BJ (cell line): ENCODE measurements around the gene ZNF264. TPM values are rescaled to one million over a fixed set of nuclear protein-coding genes. Genes with fewer than 3 reads are reported as not detected.
A peak's percentile ranks its signal among the peaks of the same experiment; 100 is the strongest.

Experiments
- CTCF ChIA-PET: fragments of 350-600 bp; formaldehyde crosslinking; extraction: SDS; loops from one replicate; lab custom pipeline; 2021; ENCODE audit warnings: antibody characterized with exemption, inconsistent platforms; lab: Yijun Ruan, JAX
- POLR2A ChIA-PET: fragments of 300-600 bp; sonication (Branson Sonifier 250); formaldehyde crosslinking; extraction: SDS; loops from one replicate; lab custom pipeline; 2021; ENCODE audit warnings: antibody characterized with exemption; lab: Charles Lee
- DNase-seq: peaks from one replicate; pipeline ENCODE4 v3.0.0-alpha.2; 2011; ENCODE audit warnings: low read depth
- H3K27me3 ChIP-seq: 2 replicates; pipeline ENCODE4 v1.6.0; 2011; ENCODE audit warnings: low read length; ENCODE audit not compliant: control insufficient read depth, insufficient read depth
- H3K36me3 ChIP-seq: 2 replicates; pipeline ENCODE4 v1.5.1; 2011; ENCODE audit warnings: low read length; ENCODE audit not compliant: control insufficient read depth, insufficient read depth
- H3K4me3 ChIP-seq: 2 replicates; pipeline ENCODE4 v1.5.1; 2011; ENCODE audit warnings: low read depth, mild to moderate bottlenecking, control low read depth, low read length
- CTCF ChIP-seq: IDR thresholded peaks from 2 replicates; pipeline ENCODE4 v1.5.1; 2011; ENCODE audit warnings: low read depth, mild to moderate bottlenecking, control low read depth, inconsistent platforms, low read length, moderate library complexity; ENCODE audit not compliant: insufficient read depth
- polyA plus RNA-seq: library from polyadenylated mRNA; depleted of rRNA; stranded (reverse); fragments of >200 nt; gene quantifications from 2 replicates; pipeline ENCODE4 v1.2.3, GENCODE V29; 2011

The ZNF264 gene
- polyA plus RNA-seq, 1 experiment = 7.1 TPM

GRCh38 chr19:57233207-57233606 is 41.9 kb downstream of the ZNF264 start:
- no peaks in the 10 kb centered on the region for H3K36me3 ChIP-seq
- ChIA-PET POLR2A (no interaction called here), CTCF (interaction anchor here (1.3 kb wide), 1 partner anchor 10 kb away, joined by 3 read pairs; no protein-coding TSS in a partner anchor)
- no peak for TF ChIP-seq CTCF
- H3K4me3 ChIP-seq = no peak overlapping the region
- no peaks in the 10 kb centered on the region for H3K27me3 ChIP-seq
- DNase-seq = no peak

GRCh38 chr19:57239982-57240310 is 48.6 kb downstream of the ZNF264 start:
- Histone ChIP-seq H3K4me3 (peak overlapping the region; percentile 99), H3K36me3 (peaks cover 5% of the 10 kb centered on the region), H3K27me3 (no peaks in the 10 kb centered on the region)
- no peak for TF ChIP-seq CTCF
- ChIA-PET CTCF (no interaction called here), POLR2A (no interaction called here)
- no peak for DNase-seq

GRCh38 chr19:57240311-57241090 is 49.2 kb downstream of the ZNF264 start, which contains the start of gene ZNF805:
Gene ZNF805 (plus strand): TSS chr19:57240632. CDS start chr19:57240892, 260 bp downstream.
- Histone ChIP-seq H3K36me3 (peaks cover 7% of the 10 kb centered on the region), H3K4me3 (peak within 1 kb of the TSS; percentile 99), H3K27me3 (no peaks in the 10 kb centered on the region)
- peak; percentile 50 for DNase-seq
- CTCF ChIA-PET = no interaction called here
- no peak for TF ChIP-seq CTCF
- POLR2A ChIA-PET = interaction anchor here (0.5 kb wide), 1 partner anchor 373 kb away, joined by 3 read pairs; the partner anchor contains the start of gene ZNF134

- H3K27me3 ChIP-seq = no peaks in the 10 kb centered on the region
- DNase-seq = no peak
Measured at GRCh38 chr19:57241176-57241575, 49.9 kb downstream of the ZNF264 start.

More at GRCh38 chr19:57241176-57241575, 49.9 kb downstream of the ZNF264 start:
- H3K36me3 ChIP-seq = peaks cover 8% of the 10 kb centered on the region
- POLR2A ChIA-PET = no interaction called here
- TF ChIP-seq CTCF = no peak
- H3K4me3 ChIP-seq = peak overlapping the region; percentile 99
- CTCF ChIA-PET = no interaction called here
